Measurements from ENCODE around the gene EIF4A3. TPM values are rescaled to one million over a fixed set of nuclear protein-coding genes. Genes with fewer than 3 reads are reported as not detected.

Gene EIF4A3
- total RNA-seq, 1 donor from 2014 or later, result 89.9 TPM

DNA sequence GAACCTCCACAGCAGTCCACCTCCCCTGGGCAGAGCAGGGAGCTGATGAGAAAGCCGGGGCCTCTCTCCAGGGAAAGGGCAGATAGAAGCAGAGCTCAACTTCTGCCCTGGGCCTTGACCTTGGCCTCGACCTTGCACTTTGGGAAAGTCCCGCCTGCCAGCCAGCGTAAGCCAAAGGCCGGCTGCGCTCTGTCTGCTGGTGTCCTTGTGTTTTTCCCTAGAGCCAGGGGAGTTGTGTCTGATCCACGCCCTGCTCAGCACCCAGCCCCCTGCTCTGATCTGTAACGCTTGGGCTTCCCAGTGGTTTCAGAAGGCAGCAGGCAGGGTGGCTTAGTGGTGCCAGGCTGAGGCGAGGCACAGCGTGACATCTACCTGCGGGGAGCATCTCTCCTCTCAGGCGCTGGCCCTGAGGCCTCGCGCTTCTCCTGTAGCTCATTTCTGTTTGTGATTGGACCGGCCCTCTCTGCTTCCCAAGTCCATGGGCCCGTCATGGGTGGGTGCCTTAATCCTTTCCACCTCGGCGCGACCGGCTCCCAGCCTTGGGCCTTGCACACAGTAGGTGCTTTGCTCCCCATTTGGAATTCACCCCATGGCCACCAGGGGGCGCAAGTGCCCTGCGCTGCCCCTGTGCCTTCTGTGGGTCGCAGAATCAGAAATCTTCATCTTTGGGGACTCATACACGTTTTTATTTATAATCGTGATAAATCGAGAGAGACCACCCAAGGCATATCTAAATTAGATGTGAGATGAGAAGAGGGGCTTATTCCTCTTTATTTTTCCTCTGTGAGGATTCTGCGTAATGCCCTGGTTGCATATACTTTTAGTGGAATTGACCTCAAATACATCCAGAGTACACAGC, 49.0 kb upstream of the EIF4A3 start:
- H3K4me3 Mint-ChIP-seq (ENCODE audit: unreplicated experiment), result no peak overlapping the region
- H3K4me1 Mint-ChIP-seq (ENCODE audit: low read depth, unreplicated experiment), result peaks cover 4% of the 10 kb centered on the region
- DNase-seq (ENCODE audit: low read depth) (no peak), FAIRE-seq (no peak)
- Histone ChIP-seq H3K4me3 (ENCODE audit: insufficient read depth, low read depth, low read length) (no peak overlapping the region), H3K9ac (ENCODE audit: low read length) (no peak overlapping the region), H3K4me2 (ENCODE audit: low read length) (no peak overlapping the region), H3K4me1 (ENCODE audit: insufficient read depth, low read length) (no peaks in the 10 kb centered on the region), H4K20me1 (ENCODE audit: insufficient read depth, low read length) (no peaks in the 10 kb centered on the region), H2AFZ (ENCODE audit: low read depth, low read length) (no peak overlapping the region), H3K27me3 (ENCODE audit: insufficient read depth, low read length) (peaks cover 9% of the 10 kb centered on the region), H3K79me2 (ENCODE audit: insufficient read depth, low read length) (no peaks in the 10 kb centered on the region), H3K9me3 (ENCODE audit: insufficient read depth, low read depth, low read length) (no peaks in the 10 kb centered on the region), H3K36me3 (ENCODE audit: insufficient read depth, low read length) (no peaks in the 10 kb centered on the region), H3K27ac (ENCODE audit: low read depth, low read length) (no peak overlapping the region)
- peaks cover 7% of the 10 kb centered on the region for H3K9me3 Mint-ChIP-seq (ENCODE audit: unreplicated experiment)
- peaks cover 39% of the 10 kb centered on the region for H3K27me3 Mint-ChIP-seq (ENCODE audit: low read depth, unreplicated experiment)
- no peak overlapping the region for H3K27ac Mint-ChIP-seq (ENCODE audit: unreplicated experiment)
- TF ChIP-seq EZH2 (IDR thresholded peaks at IDR 0.05; ENCODE audit: insufficient read depth, low read length), result no peak
- TF ChIP-seq, protein P1, sequence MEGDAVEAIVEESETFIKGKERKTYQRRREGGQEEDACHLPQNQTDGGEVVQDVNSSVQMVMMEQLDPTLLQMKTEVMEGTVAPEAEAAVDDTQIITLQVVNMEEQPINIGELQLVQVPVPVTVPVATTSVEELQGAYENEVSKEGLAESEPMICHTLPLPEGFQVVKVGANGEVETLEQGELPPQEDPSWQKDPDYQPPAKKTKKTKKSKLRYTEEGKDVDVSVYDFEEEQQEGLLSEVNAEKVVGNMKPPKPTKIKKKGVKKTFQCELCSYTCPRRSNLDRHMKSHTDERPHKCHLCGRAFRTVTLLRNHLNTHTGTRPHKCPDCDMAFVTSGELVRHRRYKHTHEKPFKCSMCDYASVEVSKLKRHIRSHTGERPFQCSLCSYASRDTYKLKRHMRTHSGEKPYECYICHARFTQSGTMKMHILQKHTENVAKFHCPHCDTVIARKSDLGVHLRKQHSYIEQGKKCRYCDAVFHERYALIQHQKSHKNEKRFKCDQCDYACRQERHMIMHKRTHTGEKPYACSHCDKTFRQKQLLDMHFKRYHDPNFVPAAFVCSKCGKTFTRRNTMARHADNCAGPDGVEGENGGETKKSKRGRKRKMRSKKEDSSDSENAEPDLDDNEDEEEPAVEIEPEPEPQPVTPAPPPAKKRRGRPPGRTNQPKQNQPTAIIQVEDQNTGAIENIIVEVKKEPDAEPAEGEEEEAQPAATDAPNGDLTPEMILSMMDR (IDR thresholded peaks at IDR 0.05; ENCODE audit: insufficient read depth, low read depth, low read length), result peak; percentile 73
- H3K36me3 Mint-ChIP-seq (ENCODE audit: low read depth, unreplicated experiment), result no peaks in the 10 kb centered on the region

DNA sequence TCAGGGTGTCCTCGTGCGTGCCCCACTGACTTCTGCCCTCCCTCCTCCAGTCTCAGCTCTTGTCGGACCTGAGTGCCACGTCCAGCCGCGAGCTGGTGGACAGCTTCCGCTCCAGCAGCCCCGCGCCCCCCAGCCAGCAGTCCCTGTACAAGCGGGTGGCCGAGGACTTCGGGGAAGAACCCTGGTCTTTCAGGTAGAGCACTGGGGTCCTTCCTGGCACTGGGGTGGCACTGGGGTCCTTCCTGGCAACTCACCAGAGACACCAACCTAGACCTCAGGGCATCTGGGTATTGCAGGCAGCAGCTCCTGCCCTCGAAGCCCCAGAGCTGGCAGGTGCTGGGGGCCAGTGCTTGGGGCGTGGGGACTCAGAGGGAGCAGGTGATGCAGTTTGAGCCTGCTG, 48.2 kb upstream of the EIF4A3 start:
- Mint-ChIP-seq H3K36me3 (ENCODE audit: low read depth, unreplicated experiment) (no peaks in the 10 kb centered on the region), H3K4me3 (ENCODE audit: unreplicated experiment) (no peak overlapping the region)
- TF ChIP-seq, protein P1 (IDR thresholded peaks at IDR 0.05; ENCODE audit: insufficient read depth, low read depth, low read length), result no peak
- TF ChIP-seq EZH2 (IDR thresholded peaks at IDR 0.05; ENCODE audit: insufficient read depth, low read length), result no peak

More for the DNA sequence above, 48.2 kb upstream of the EIF4A3 start:
- H2AFZ ChIP-seq (ENCODE audit: low read depth, low read length), result no peak overlapping the region
- H3K9ac ChIP-seq (ENCODE audit: low read length), result no peak overlapping the region
- no peaks in the 10 kb centered on the region for H3K9me3 ChIP-seq (ENCODE audit: insufficient read depth, low read depth, low read length)
- H3K4me3 ChIP-seq (ENCODE audit: insufficient read depth, low read depth, low read length), result no peak overlapping the region
- FAIRE-seq (no peak), DNase-seq (ENCODE audit: low read depth) (no peak)
- H3K9me3 Mint-ChIP-seq (ENCODE audit: unreplicated experiment), result peaks cover 7% of the 10 kb centered on the region
- peaks cover 9% of the 10 kb centered on the region for H3K27me3 ChIP-seq (ENCODE audit: insufficient read depth, low read length)
- H3K27ac ChIP-seq (ENCODE audit: low read depth, low read length), result no peak overlapping the region
- H3K79me2 ChIP-seq (ENCODE audit: insufficient read depth, low read length), result no peaks in the 10 kb centered on the region
- H3K4me1 ChIP-seq (ENCODE audit: insufficient read depth, low read length), result no peaks in the 10 kb centered on the region
- no peaks in the 10 kb centered on the region for H4K20me1 ChIP-seq (ENCODE audit: insufficient read depth, low read length)
- H3K4me1 Mint-ChIP-seq (ENCODE audit: low read depth, unreplicated experiment), result peaks cover 4% of the 10 kb centered on the region
- no peak overlapping the region for H3K27ac Mint-ChIP-seq (ENCODE audit: unreplicated experiment)
- H3K4me2 ChIP-seq (ENCODE audit: low read length), result no peak overlapping the region
- no peaks in the 10 kb centered on the region for H3K36me3 ChIP-seq (ENCODE audit: insufficient read depth, low read length)
- H3K27me3 Mint-ChIP-seq (ENCODE audit: low read depth, unreplicated experiment), result peaks cover 39% of the 10 kb centered on the region
